ENCODE measurements around the gene RGP1. TPM values are rescaled to one million over a fixed set of nuclear protein-coding genes. Genes with fewer than 3 reads are reported as not detected.

RGP1 gene
- total RNA-seq, 1 donor from 2014 or later = 16.2 TPM

- Histone ChIP-seq H3K27me3 (no peaks in the 10 kb centered on the region), H3K4me1 (peaks cover 32% of the 10 kb centered on the region), H3K27ac (no peak overlapping the region), H3K4me3 (no peak overlapping the region), H3K36me3 (peaks cover 8 to 70% of the 10 kb centered on the region in 2 donors), H3K9me3 (no peaks in the 10 kb centered on the region)
- TF ChIP-seq POLR2A (IDR thresholded peaks at IDR 0.05) = no peak
- TF ChIP-seq, protein P1, sequence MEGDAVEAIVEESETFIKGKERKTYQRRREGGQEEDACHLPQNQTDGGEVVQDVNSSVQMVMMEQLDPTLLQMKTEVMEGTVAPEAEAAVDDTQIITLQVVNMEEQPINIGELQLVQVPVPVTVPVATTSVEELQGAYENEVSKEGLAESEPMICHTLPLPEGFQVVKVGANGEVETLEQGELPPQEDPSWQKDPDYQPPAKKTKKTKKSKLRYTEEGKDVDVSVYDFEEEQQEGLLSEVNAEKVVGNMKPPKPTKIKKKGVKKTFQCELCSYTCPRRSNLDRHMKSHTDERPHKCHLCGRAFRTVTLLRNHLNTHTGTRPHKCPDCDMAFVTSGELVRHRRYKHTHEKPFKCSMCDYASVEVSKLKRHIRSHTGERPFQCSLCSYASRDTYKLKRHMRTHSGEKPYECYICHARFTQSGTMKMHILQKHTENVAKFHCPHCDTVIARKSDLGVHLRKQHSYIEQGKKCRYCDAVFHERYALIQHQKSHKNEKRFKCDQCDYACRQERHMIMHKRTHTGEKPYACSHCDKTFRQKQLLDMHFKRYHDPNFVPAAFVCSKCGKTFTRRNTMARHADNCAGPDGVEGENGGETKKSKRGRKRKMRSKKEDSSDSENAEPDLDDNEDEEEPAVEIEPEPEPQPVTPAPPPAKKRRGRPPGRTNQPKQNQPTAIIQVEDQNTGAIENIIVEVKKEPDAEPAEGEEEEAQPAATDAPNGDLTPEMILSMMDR (IDR thresholded peaks at IDR 0.05) = no peak
- no peak for TF ChIP-seq POLR2AphosphoS5 (IDR thresholded peaks at IDR 0.05; ENCODE audit: insufficient read depth in 1 of 2, low read depth in 1 of 2)
- DNase-seq (ENCODE audit: extremely low spot score in 2 of 2) = no peak
- intact Hi-C loops (cut with DNase I) = no loop called here
These were observed 25.2 kb upstream of the RGP1 start for GRCh38 chr9:35723908-35724307.

DNA sequence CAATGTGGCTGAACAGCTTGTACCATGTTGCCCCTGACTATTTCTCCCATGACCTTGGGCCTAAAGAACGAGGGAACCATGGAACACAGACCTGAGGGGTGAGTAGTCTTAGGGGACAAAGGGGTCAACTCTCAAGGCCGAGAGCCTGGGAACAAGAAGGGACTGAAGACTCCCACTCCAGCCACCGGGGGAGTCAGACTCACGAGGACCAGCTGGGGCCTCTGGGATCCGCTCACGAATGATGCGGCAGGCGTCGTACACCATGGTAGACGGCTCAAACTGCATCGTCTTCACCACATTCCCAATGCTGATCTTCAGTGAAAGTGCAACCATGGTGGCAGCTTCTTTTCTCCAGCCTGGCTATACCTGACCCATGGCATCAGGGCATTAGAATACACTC lies 23.7 kb upstream of the RGP1 start:
- no peak overlapping the region for H3K27ac ChIP-seq
- H3K27me3 ChIP-seq = no peaks in the 10 kb centered on the region
- intact Hi-C loops (cut with DNase I) = loop anchor here (5.0 kb wide), 1 partner anchor 33 kb away; no protein-coding TSS in a partner anchor
- TF ChIP-seq, protein P1 (IDR thresholded peaks at IDR 0.05) = no peak
- TF ChIP-seq POLR2AphosphoS5 (IDR thresholded peaks at IDR 0.05; ENCODE audit: insufficient read depth in 1 of 2, low read depth in 1 of 2) (no peak), POLR2A (IDR thresholded peaks at IDR 0.05) (no peak)
- peaks cover 46% of the 10 kb centered on the region for H3K4me1 ChIP-seq
- no peaks in the 10 kb centered on the region for H3K9me3 ChIP-seq
- no peak overlapping the region for H3K4me3 ChIP-seq
- peaks cover 8 to 55% of the 10 kb centered on the region in 2 donors for H3K36me3 ChIP-seq
- DNase-seq (ENCODE audit: extremely low spot score in 2 of 2) = no peak

DNA sequence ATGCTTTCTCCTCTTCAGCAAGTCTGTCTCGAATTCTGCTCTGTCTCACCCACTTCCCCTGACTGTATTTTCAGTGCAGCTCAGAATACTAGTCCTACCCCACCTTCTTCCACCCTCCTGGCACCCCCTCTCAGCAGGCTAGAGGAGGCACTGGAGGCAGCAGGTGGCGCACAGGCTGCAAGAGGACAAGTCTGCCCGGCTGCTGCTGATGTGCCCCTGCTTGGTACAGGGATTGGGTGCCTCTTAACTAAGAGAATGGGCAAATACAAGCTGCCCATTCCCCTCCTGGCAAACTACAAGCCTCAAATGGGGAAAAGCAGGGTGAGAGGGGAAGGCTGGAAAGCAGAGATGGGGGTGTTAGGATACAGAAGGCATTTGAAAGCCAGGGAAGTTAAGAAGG lies 22.2 kb upstream of the RGP1 start:
- H3K36me3 ChIP-seq = peaks cover 3 to 40% of the 10 kb centered on the region in 2 donors
- H3K27ac ChIP-seq = peak overlapping the region; percentile 75
- peaks cover 57% of the 10 kb centered on the region for H3K4me1 ChIP-seq
- TF ChIP-seq POLR2A (IDR thresholded peaks at IDR 0.05) (no peak), POLR2AphosphoS5 (IDR thresholded peaks at IDR 0.05; ENCODE audit: insufficient read depth in 1 of 2, low read depth in 1 of 2) (no peak)
- TF ChIP-seq, protein P1 (IDR thresholded peaks at IDR 0.05) = no peak
- no peaks in the 10 kb centered on the region for H3K27me3 ChIP-seq
- no peaks in the 10 kb centered on the region for H3K9me3 ChIP-seq
- DNase-seq (ENCODE audit: extremely low spot score in 2 of 2) = no peak
- intact Hi-C loops (cut with DNase I) = loop anchor here (5.0 kb wide), 1 partner anchor 35 kb away; no protein-coding TSS in a partner anchor
- H3K4me3 ChIP-seq = peak overlapping the region; percentile 84 to 92

GRCh38 chr9:35727676-35728040 lies 21.4 kb upstream of the RGP1 start:
- peak overlapping the region; percentile 75 for H3K27ac ChIP-seq
- DNase-seq (ENCODE audit: extremely low spot score in 2 of 2) = no peak
- H3K9me3 ChIP-seq = no peaks in the 10 kb centered on the region
- H3K4me1 ChIP-seq = peaks cover 57% of the 10 kb centered on the region
- H3K36me3 ChIP-seq = peaks cover 0 to 32% of the 10 kb centered on the region in 2 donors
- no peaks in the 10 kb centered on the region for H3K27me3 ChIP-seq
- TF ChIP-seq, protein P1 (IDR thresholded peaks at IDR 0.05) = no peak
- TF ChIP-seq POLR2A (IDR thresholded peaks at IDR 0.05) = no peak
- TF ChIP-seq POLR2AphosphoS5 (IDR thresholded peaks at IDR 0.05; ENCODE audit: insufficient read depth in 1 of 2, low read depth in 1 of 2) = no peak
- H3K4me3 ChIP-seq = peak overlapping the region; percentile 84 to 92
- intact Hi-C loops (cut with DNase I) = loop anchor here (1.0 to 5.0 kb wide), 3 partner anchors 35 to 81 kb away; partner anchors contain the start of genes CCDC107 and RMRP

Data from vagina (tissue), 2 donors.